HepG2 (cell line): ENCODE measurements around the gene RBM12. TPM values are rescaled to one million over a fixed set of nuclear protein-coding genes. Genes with fewer than 3 reads are reported as not detected.

Experiments used
- ARHGAP35 ChIP-seq: sonication (generic); formaldehyde crosslinking; IDR thresholded peaks from 2 replicates; pipeline ENCODE4 v1.9.0; 2022; ENCODE audit warnings: mild to moderate bottlenecking, inconsistent platforms, moderate library complexity, missing genetic modification reagents, borderline replicate concordance
- CSRNP2 ChIP-seq: sonication (generic); formaldehyde crosslinking; conservative IDR thresholded peaks from 2 replicates; pipeline ENCODE4 v1.8.0; 2022; ENCODE audit warnings: low read depth, missing genetic modification reagents
- FLYWCH1 ChIP-seq: sonication (generic); formaldehyde crosslinking; IDR thresholded peaks from 2 replicates; pipeline ENCODE4 v1.8.1; 2023; ENCODE audit warnings: mild to moderate bottlenecking, missing genetic modification reagents
- GABPA ChIP-seq, 2 experiments: IDR thresholded peaks; 2 replicates each; pipeline ENCODE4 v1.6.1; 2011 to 2016; ENCODE audit warnings: low read depth in 2 of 2, low read length in 1 of 2, missing biosample characterization in 1 of 2, missing genetic modification characterization in 1 of 2
- NFIC ChIP-seq: IDR thresholded peaks from 2 replicates; pipeline ENCODE4 v1.6.1; 2012; ENCODE audit warnings: mild to moderate bottlenecking, low read length, inconsistent platforms
- NPAS2 ChIP-seq: sonication (generic); formaldehyde crosslinking; IDR thresholded peaks from 2 replicates; pipeline ENCODE4 v1.8.0; 2022; ENCODE audit warnings: mild to moderate bottlenecking, missing genetic modification reagents, borderline replicate concordance
- NR2F2 ChIP-seq: IDR thresholded peaks from 2 replicates; pipeline ENCODE4 v1.6.1; 2012; ENCODE audit warnings: low read depth, inconsistent platforms, borderline replicate concordance
- POLR2AphosphoS2 ChIP-seq: IDR thresholded peaks from 2 replicates; pipeline ENCODE4 v1.6.1; 2011; ENCODE audit warnings: low read depth, low read length, improper control_type of control experiment
- SIN3B ChIP-seq: fragments of 150-350 bp; IDR thresholded peaks from 2 replicates; pipeline ENCODE4 v1.6.1; 2014; ENCODE audit warnings: low read length
- SRSF4 ChIP-seq: fragments of 200-400 bp; formaldehyde crosslinking; IDR thresholded peaks from one replicate; pipeline ENCODE4 v1.6.1; 2018; ENCODE audit warnings: mild to moderate bottlenecking, low read depth, low read length, moderate library complexity; ENCODE audit not compliant: poor library complexity, severe bottlenecking
- TOE1 ChIP-seq: sonication (generic); formaldehyde crosslinking; IDR thresholded peaks from 2 replicates; pipeline ENCODE4 v1.4.0; 2020; ENCODE audit warnings: mild to moderate bottlenecking, missing genetic modification reagents
- TRIM22 ChIP-seq: fragments of 450-650 bp; IDR thresholded peaks from 2 replicates; pipeline ENCODE4 v1.6.1; 2017
- ZFP1 ChIP-seq: IDR thresholded peaks from 2 replicates; pipeline ENCODE4 v1.6.1; 2016
- ZFY ChIP-seq: sonication (generic); formaldehyde crosslinking; IDR thresholded peaks from 2 replicates; pipeline ENCODE4 v1.4.0; 2020; ENCODE audit warnings: missing genetic modification reagents
- ZNF317 ChIP-seq: sonication (generic); formaldehyde crosslinking; IDR thresholded peaks from 2 replicates; pipeline ENCODE4 v1.5.0; 2020; ENCODE audit warnings: mild to moderate bottlenecking, missing genetic modification reagents
- ZNF460 ChIP-seq: sonication (generic); formaldehyde crosslinking; IDR thresholded peaks from 2 replicates; pipeline ENCODE4 v1.5.1; 2020; ENCODE audit warnings: missing genetic modification reagents, mild to moderate bottlenecking, borderline replicate concordance
- ZNF564 ChIP-seq: sonication (generic); formaldehyde crosslinking; IDR thresholded peaks from 2 replicates; pipeline ENCODE4 v1.8.1; 2023; ENCODE audit warnings: mild to moderate bottlenecking, missing genetic modification reagents
- ZNF646 ChIP-seq: sonication (generic); formaldehyde crosslinking; IDR thresholded peaks from 2 replicates; pipeline ENCODE4 v1.9.0; 2021; ENCODE audit warnings: mild to moderate bottlenecking, missing genetic modification reagents
- ZNF652 ChIP-seq: IDR thresholded peaks from 2 replicates; pipeline ENCODE4 v1.6.1; 2016; ENCODE audit warnings: low read depth, borderline replicate concordance
- ZNF7 ChIP-seq: IDR thresholded peaks from 2 replicates; pipeline ENCODE4 v1.6.1; 2016; ENCODE audit warnings: missing biosample characterization, missing genetic modification reagents
- ZNF788 ChIP-seq: sonication (generic); formaldehyde crosslinking; IDR thresholded peaks from 2 replicates; pipeline ENCODE4 v1.5.0; 2020; ENCODE audit warnings: mild to moderate bottlenecking, missing genetic modification reagents, borderline replicate concordance
- polyA plus RNA-seq, 8 experiments: library from polyadenylated mRNA; depleted of rRNA in 3 of 8; stranded (reverse) in 7 of 8; unstranded in 1 of 8; fragments of >200 nt; fragmentation: Illumina TruSeq in 4 of 8; extraction: Trizol in 4 of 8; gene quantifications; 2 replicates each; pipeline versions ENCODE4 v1.2.1 to v1.2.3, GENCODE V29; 2011 to 2016; ENCODE audit warnings: low read depth in 4 of 8, missing spikeins in 1 of 8, mixed read lengths in 1 of 8; ENCODE audit not compliant: insufficient read depth in 1 of 8
- total RNA-seq, 5 experiments: library from RNA; depleted of rRNA; stranded (reverse); fragments of >200 nt; fragmentation: Illumina TruSeq; extraction: Trizol; gene quantifications; 2 replicates each; pipeline ENCODE4 v1.2.3, GENCODE V29; 2016; ENCODE audit warnings: low read depth in 1 of 5
- TF ChIP-seq, protein P1 (sequence below): IDR thresholded peaks from 2 replicates; pipeline ENCODE4 v1.6.1; 2016; ENCODE audit warnings: control low read depth

Gene RBM12
- total and polyA plus RNA-seq, 2 of the 13 experiments (the other 11 are each of a cell fraction or from before 2014, with no cell fraction given) = 97.9 to 104 TPM

- TF ChIP-seq TRIM22 = no peak
- no peak for TF ChIP-seq ZNF317
- no peak for TF ChIP-seq ZNF460 (CRISPR knock-in tag)
- no peak for TF ChIP-seq FLYWCH1 (CRISPR knock-in tag)
- peak; percentile 26; the same call in 1 of the 2 replicates for TF ChIP-seq NFIC
- peak; percentile 32; the same call in 1 of the 2 replicates for TF ChIP-seq ZNF788 (CRISPR knock-in tag)
- no peak for TF ChIP-seq SIN3B
- TF ChIP-seq POLR2AphosphoS2 = no peak
- no peak for TF ChIP-seq ZNF7
- 0 out of 2 replicates have a peak, but pooled peaks have one; percentile 29 for TF ChIP-seq NR2F2
- TF ChIP-seq TOE1 (CRISPR knock-in tag) = no peak
- no peak for TF ChIP-seq ARHGAP35
- no peak for TF ChIP-seq CSRNP2
- no peak for TF ChIP-seq ZNF652 (CRISPR knock-in tag)
- TF ChIP-seq ZNF564 (CRISPR knock-in tag) = no peak
- TF ChIP-seq GABPA (IDR thresholded peaks at IDR 0.05; ENCODE audit: low read depth, low read length) = no peak
- peak; percentile 52 for TF ChIP-seq GABPA (CRISPR knock-in tag; IDR thresholded peaks at IDR 0.05; ENCODE audit: low read depth)
- no peak for TF ChIP-seq NPAS2
- TF ChIP-seq ZNF646 (CRISPR knock-in tag) = no peak
- TF ChIP-seq, protein P1, sequence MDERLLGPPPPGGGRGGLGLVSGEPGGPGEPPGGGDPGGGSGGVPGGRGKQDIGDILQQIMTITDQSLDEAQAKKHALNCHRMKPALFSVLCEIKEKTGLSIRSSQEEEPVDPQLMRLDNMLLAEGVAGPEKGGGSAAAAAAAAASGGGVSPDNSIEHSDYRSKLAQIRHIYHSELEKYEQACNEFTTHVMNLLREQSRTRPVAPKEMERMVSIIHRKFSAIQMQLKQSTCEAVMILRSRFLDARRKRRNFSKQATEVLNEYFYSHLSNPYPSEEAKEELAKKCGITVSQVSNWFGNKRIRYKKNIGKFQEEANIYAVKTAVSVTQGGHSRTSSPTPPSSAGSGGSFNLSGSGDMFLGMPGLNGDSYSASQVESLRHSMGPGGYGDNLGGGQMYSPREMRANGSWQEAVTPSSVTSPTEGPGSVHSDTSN = no peak
- no peak for TF ChIP-seq ZFP1 (CRISPR knock-in tag)
- TF ChIP-seq SRSF4 = no peak
- peak; percentile 46 for TF ChIP-seq ZFY (CRISPR knock-in tag)
Observed at GRCh38 chr20:35695245-35695749, 30.6 kb upstream of the RBM12 start (continued).
